Measurements from ENCODE around the gene FAM180A. TPM values are rescaled to one million over a fixed set of nuclear protein-coding genes. Genes with fewer than 3 reads are reported as not detected.

Gene FAM180A
- polyA plus RNA-seq, 1 donor (not counting 4 experiments of a cell fraction or from before 2014, with no cell fraction given): 0.73 TPM

DNA sequence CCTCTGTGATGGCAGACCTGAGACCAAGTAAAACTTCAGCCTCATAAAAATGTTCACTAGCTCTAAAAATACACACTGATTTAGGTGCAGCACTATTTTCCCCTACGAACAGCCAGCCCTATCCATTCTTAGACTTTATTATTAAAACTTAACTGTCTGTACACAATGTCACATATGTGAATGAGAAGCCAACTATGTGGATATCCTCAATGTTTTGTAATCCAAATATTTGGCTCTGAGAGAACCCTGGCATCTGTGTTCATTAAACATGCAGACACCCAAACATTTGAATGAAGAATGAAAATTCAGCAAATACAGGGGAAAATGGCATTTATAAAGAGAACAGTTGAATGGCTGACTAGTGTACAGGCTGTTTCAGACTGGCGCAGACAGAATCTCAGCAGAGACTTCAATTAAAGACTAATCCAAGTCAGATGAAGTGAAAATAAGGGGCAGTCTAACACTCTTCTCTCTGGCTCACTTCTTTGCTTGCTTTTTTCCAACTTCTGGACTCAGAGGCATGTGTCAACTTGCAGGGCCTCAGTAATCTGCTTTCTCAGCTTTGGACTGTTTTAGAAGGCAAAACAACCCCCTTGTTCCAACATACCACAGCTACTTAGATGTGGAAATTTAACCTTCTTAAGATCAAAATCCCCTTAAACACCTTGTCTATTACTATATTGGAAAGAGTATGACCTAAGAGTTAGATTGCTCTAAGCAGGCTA lies 47.4 kb upstream of the FAM180A start:
- no peak overlapping the region for H2AFZ ChIP-seq (ENCODE audit: control insufficient read depth, low read length)
- no peaks in the 10 kb centered on the region for H3K9me1 ChIP-seq (ENCODE audit: control insufficient read depth, extremely low read depth, insufficient read depth, low read length)
- FAIRE-seq (peak; percentile 34), DNase-seq (ENCODE audit: low read depth, low spot score) (no peak)
- peak overlapping the region; percentile 15 for H3K4me2 ChIP-seq (ENCODE audit: control insufficient read depth, extremely low read depth, insufficient read depth, low read depth, low read length)
- dilution Hi-C loops (cut with MboI; ENCODE audit: extremely low pct_ligation_motif_present, low sequenced_read_pairs): no loop called here
- H3K79me2 ChIP-seq (ENCODE audit: control insufficient read depth, insufficient read depth, low read length): no peaks in the 10 kb centered on the region
- no peaks in the 10 kb centered on the region for H3K36me3 ChIP-seq (ENCODE audit: control insufficient read depth in 2 of 2, extremely low read depth in 1 of 2, insufficient read depth in 2 of 2, low read length in 2 of 2)
- no peaks in the 10 kb centered on the region for H4K20me1 ChIP-seq (ENCODE audit: control insufficient read depth, extremely low read depth, insufficient read depth, low read length)
- H3K4me1 ChIP-seq (ENCODE audit: control insufficient read depth, extremely low read depth, insufficient read depth, low read length): peaks cover 11% of the 10 kb centered on the region
- no peak overlapping the region for H3K4me3 ChIP-seq (ENCODE audit: control insufficient read depth in 2 of 3, extremely low read depth in 1 of 3, insufficient read depth in 2 of 3, low read depth in 1 of 3, low read length in 3 of 3)
- no peaks in the 10 kb centered on the region for H3K9me3 ChIP-seq (ENCODE audit: control insufficient read depth, low read depth, low read length)
- no peaks in the 10 kb centered on the region for H3K27me3 ChIP-seq (ENCODE audit: control insufficient read depth, extremely low read depth, insufficient read depth, low read length)
- TF ChIP-seq EZH2 (IDR thresholded peaks at IDR 0.05; ENCODE audit: low read length): no peak
- TF ChIP-seq, protein P1, sequence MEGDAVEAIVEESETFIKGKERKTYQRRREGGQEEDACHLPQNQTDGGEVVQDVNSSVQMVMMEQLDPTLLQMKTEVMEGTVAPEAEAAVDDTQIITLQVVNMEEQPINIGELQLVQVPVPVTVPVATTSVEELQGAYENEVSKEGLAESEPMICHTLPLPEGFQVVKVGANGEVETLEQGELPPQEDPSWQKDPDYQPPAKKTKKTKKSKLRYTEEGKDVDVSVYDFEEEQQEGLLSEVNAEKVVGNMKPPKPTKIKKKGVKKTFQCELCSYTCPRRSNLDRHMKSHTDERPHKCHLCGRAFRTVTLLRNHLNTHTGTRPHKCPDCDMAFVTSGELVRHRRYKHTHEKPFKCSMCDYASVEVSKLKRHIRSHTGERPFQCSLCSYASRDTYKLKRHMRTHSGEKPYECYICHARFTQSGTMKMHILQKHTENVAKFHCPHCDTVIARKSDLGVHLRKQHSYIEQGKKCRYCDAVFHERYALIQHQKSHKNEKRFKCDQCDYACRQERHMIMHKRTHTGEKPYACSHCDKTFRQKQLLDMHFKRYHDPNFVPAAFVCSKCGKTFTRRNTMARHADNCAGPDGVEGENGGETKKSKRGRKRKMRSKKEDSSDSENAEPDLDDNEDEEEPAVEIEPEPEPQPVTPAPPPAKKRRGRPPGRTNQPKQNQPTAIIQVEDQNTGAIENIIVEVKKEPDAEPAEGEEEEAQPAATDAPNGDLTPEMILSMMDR (optimal IDR thresholded peaks at IDR 0.05 in 1 of 3, IDR thresholded peaks at IDR 0.05 in 1 of 3, conservative IDR thresholded peaks at IDR 0.05 in 1 of 3; ENCODE audit: extremely low read depth in 1 of 3, insufficient read depth in 2 of 3, low read length in 3 of 3): no peak
- H3K27ac ChIP-seq (ENCODE audit: control insufficient read depth, insufficient read depth, low read length): no peak overlapping the region
- no peak overlapping the region for H3K9ac ChIP-seq (ENCODE audit: control insufficient read depth, extremely low read depth, insufficient read depth, low read length)

DNA sequence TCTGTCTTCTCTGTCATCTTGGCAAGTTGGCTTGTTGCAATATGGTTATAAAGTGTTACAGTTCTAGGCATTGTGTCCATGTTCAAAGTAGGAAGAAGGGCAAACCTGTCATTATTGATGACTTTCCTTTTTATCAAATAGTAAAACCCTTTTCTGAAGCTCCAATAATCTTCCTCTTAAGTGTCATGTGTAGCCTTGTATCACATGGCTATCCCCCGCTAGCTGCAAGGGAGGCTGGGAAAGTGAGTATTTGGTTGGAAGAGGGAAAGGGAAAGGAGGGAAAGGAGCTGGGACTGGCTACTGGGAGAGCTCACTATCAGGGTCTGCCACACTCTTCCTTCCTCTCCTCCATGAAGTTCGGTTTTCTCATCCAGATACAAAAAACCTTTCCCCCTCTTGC lies 45.2 kb upstream of the FAM180A start:
- Histone ChIP-seq H3K9me3 (ENCODE audit: control insufficient read depth, low read depth, low read length) (no peaks in the 10 kb centered on the region), H3K27ac (ENCODE audit: control insufficient read depth, insufficient read depth, low read length) (no peak overlapping the region), H2AFZ (ENCODE audit: control insufficient read depth, low read length) (no peak overlapping the region), H3K4me2 (ENCODE audit: control insufficient read depth, extremely low read depth, insufficient read depth, low read depth, low read length) (no peak overlapping the region), H3K79me2 (ENCODE audit: control insufficient read depth, insufficient read depth, low read length) (no peaks in the 10 kb centered on the region), H4K20me1 (ENCODE audit: control insufficient read depth, extremely low read depth, insufficient read depth, low read length) (no peaks in the 10 kb centered on the region), H3K4me3 (ENCODE audit: control insufficient read depth in 2 of 3, extremely low read depth in 1 of 3, insufficient read depth in 2 of 3, low read depth in 1 of 3, low read length in 3 of 3) (no peak overlapping the region), H3K9ac (ENCODE audit: control insufficient read depth, extremely low read depth, insufficient read depth, low read length) (no peak overlapping the region), H3K4me1 (ENCODE audit: control insufficient read depth, extremely low read depth, insufficient read depth, low read length) (peaks cover 7% of the 10 kb centered on the region), H3K27me3 (ENCODE audit: control insufficient read depth, extremely low read depth, insufficient read depth, low read length) (no peaks in the 10 kb centered on the region), H3K9me1 (ENCODE audit: control insufficient read depth, extremely low read depth, insufficient read depth, low read length) (no peaks in the 10 kb centered on the region), H3K36me3 (ENCODE audit: control insufficient read depth in 2 of 2, extremely low read depth in 1 of 2, insufficient read depth in 2 of 2, low read length in 2 of 2) (no peaks in the 10 kb centered on the region)
- no peak for FAIRE-seq
- dilution Hi-C loops (cut with MboI; ENCODE audit: extremely low pct_ligation_motif_present, low sequenced_read_pairs): no loop called here
- DNase-seq (ENCODE audit: low read depth, low spot score): no peak
- TF ChIP-seq EZH2 (IDR thresholded peaks at IDR 0.05; ENCODE audit: low read length): no peak
- TF ChIP-seq, protein P1 (optimal IDR thresholded peaks at IDR 0.05 in 1 of 3, IDR thresholded peaks at IDR 0.05 in 1 of 3, conservative IDR thresholded peaks at IDR 0.05 in 1 of 3; ENCODE audit: extremely low read depth in 1 of 3, insufficient read depth in 2 of 3, low read length in 3 of 3): no peak

All from keratinocyte (primary cell).